SK-N-SH (cell line): ENCODE data around the gene PDILT. TPM values are rescaled to one million over a fixed set of nuclear protein-coding genes. Genes with fewer than 3 reads are reported as not detected.

ENCODE experiments used
- CTCF ChIA-PET: fragments of 300-600, 350-600 bp; formaldehyde crosslinking; extraction: SDS; loops from one replicate; lab custom pipeline; 2021; lab: Yijun Ruan, JAX
- POLR2A ChIA-PET: fragments of 350-600 bp; sonication (Branson Sonifier 250); formaldehyde crosslinking; extraction: SDS; loops from one replicate; lab custom pipeline; 2020; ENCODE audit warnings: antibody characterized with exemption, inconsistent platforms; lab: Yijun Ruan, JAX
- DNase-seq: peaks from one replicate; pipeline ENCODE4 v3.0.0; 2012
- H2AFZ ChIP-seq: fragments of 200-600 bp; sonication (generic); 2 replicates; pipeline ENCODE4 v1.8.1; 2016; ENCODE audit warnings: antibody characterized with exemption, mild to moderate bottlenecking, low read depth
- H3F3A ChIP-seq: fragments of 200-600 bp; sonication (generic); replicated peaks from 2 replicates; pipeline ENCODE3; 2016; ENCODE audit warnings: antibody characterized with exemption, mild to moderate bottlenecking; ENCODE audit not compliant: insufficient read depth
- H3K27ac ChIP-seq, 2 experiments: fragments of 200-500 bp in 1 of 2; fragments of 200-600 bp in 1 of 2; sonication (Bioruptor generic) in 1 of 2; sonication (generic), shearing (Covaris generic) in 1 of 2; 2 replicates each; pipeline versions ENCODE4 v1.5.1 to v1.6.1; 2014 to 2016; ENCODE audit warnings: low read depth in 2 of 2, inconsistent platforms in 1 of 2, low read length in 1 of 2, mild to moderate bottlenecking in 1 of 2, mixed read lengths in 1 of 2
- H3K27me3 ChIP-seq: fragments of 200-600 bp; sonication (generic), shearing (Covaris generic); 2 replicates; pipeline ENCODE4 v1.6.1; 2016; ENCODE audit warnings: mixed run types; ENCODE audit not compliant: insufficient read depth
- H3K36me3 ChIP-seq, 2 experiments: fragments of 200-500 bp in 1 of 2; fragments of 200-600 bp in 1 of 2; sonication (Bioruptor generic) in 1 of 2; sonication (generic) in 1 of 2; replicated peaks in 1 of 2; 2 replicates each; pipeline versions ENCODE3 to v1.5.1; 2014 to 2016; ENCODE audit warnings: low read length in 1 of 2, mild to moderate bottlenecking in 1 of 2; ENCODE audit not compliant: insufficient read depth in 2 of 2, control insufficient read depth in 1 of 2
- H3K4me1 ChIP-seq, 2 experiments: fragments of 200-500 bp in 1 of 2; fragments of 200-600 bp in 1 of 2; sonication (Bioruptor generic) in 1 of 2; sonication (generic), shearing (Covaris generic) in 1 of 2; 2 replicates each; pipeline versions ENCODE4 v1.5.1 to v1.6.1; 2014 to 2016; ENCODE audit warnings: low read depth in 1 of 2, low read length in 1 of 2, mixed run types in 1 of 2; ENCODE audit not compliant: insufficient read depth in 2 of 2, control insufficient read depth in 1 of 2
- H3K4me2 ChIP-seq: fragments of 200-600 bp; sonication (generic), shearing (Covaris generic); 2 replicates; pipeline ENCODE4 v1.6.1; 2017; ENCODE audit warnings: mixed run types
- H3K4me3 ChIP-seq, 2 experiments: fragments of 200-500 bp in 1 of 2; fragments of 200-600 bp in 1 of 2; sonication (Bioruptor generic) in 1 of 2; sonication (generic), shearing (Covaris generic) in 1 of 2; 2 replicates each; pipeline versions ENCODE4 v1.5.1 to v1.8.1; 2014 to 2016; ENCODE audit warnings: low read depth in 2 of 2, inconsistent platforms in 1 of 2, low read length in 1 of 2, mild to moderate bottlenecking in 1 of 2, mixed read lengths in 1 of 2, moderate library complexity in 1 of 2
- H3K79me2 ChIP-seq: fragments of 200-600 bp; sonication (generic); 2 replicates; pipeline ENCODE4 v1.8.1; 2017; ENCODE audit warnings: mild to moderate bottlenecking; ENCODE audit not compliant: insufficient read depth
- H3K9ac ChIP-seq: fragments of 200-600 bp; sonication (generic); 2 replicates; pipeline ENCODE4 v1.6.1; 2017; ENCODE audit warnings: mixed run types
- H3K9me2 ChIP-seq: fragments of 200-600 bp; sonication (generic); 2 replicates; pipeline ENCODE4 v1.6.1; 2017; ENCODE audit warnings: mixed run types
- H3K9me3 ChIP-seq: fragments of 200-600 bp; sonication (generic); 2 replicates; pipeline ENCODE4 v1.6.1; 2017; ENCODE audit warnings: mixed run types, mild to moderate bottlenecking, moderate library complexity
- H4K20me1 ChIP-seq: fragments of 200-600 bp; sonication (generic); 2 replicates; pipeline ENCODE4 v1.6.1; 2017; ENCODE audit warnings: mild to moderate bottlenecking, mixed run types; ENCODE audit not compliant: insufficient read depth
- EZH2phosphoT487 ChIP-seq: fragments of 200-600 bp; sonication (generic); IDR thresholded peaks from 2 replicates; pipeline ENCODE4 v1.6.1; 2017; ENCODE audit warnings: low read depth, mixed run types, mild to moderate bottlenecking, antibody characterized with exemption, moderate library complexity, borderline replicate concordance
- FOXM1 ChIP-seq: IDR thresholded peaks from 2 replicates; pipeline ENCODE4 v1.4.0; 2012; ENCODE audit warnings: low read depth, mild to moderate bottlenecking
- GATA2 ChIP-seq: sonication (generic); formaldehyde crosslinking; IDR thresholded peaks from 2 replicates; pipeline ENCODE4 v1.5.0; 2020; ENCODE audit warnings: mild to moderate bottlenecking, missing genetic modification reagents
- IRF3 ChIP-seq: fragments of 150-350 bp; IDR thresholded peaks from 2 replicates; pipeline ENCODE4 v1.6.1; 2016; ENCODE audit warnings: mild to moderate bottlenecking, low read depth, low read length
- MXI1 ChIP-seq: IDR thresholded peaks from 2 replicates; pipeline ENCODE4 v1.6.1; 2012; ENCODE audit warnings: mild to moderate bottlenecking, low read depth, low read length, improper control_type of control experiment
- NFIC ChIP-seq: IDR thresholded peaks from 2 replicates; pipeline ENCODE4 v1.4.0; 2012; ENCODE audit warnings: borderline replicate concordance
- NRF1 ChIP-seq: IDR thresholded peaks from 2 replicates; pipeline ENCODE4 v1.6.1; 2012; ENCODE audit warnings: low read depth, mild to moderate bottlenecking, low read length
- REST ChIP-seq: IDR thresholded peaks from 2 replicates; pipeline ENCODE4 v1.6.1; 2012; ENCODE audit warnings: mild to moderate bottlenecking, low read depth, low read length, moderate library complexity
- RXRA ChIP-seq: IDR thresholded peaks from 2 replicates; pipeline ENCODE4 v1.4.0; 2012; ENCODE audit warnings: low read depth, mild to moderate bottlenecking, borderline replicate concordance
- SIN3A ChIP-seq: IDR thresholded peaks from 2 replicates; pipeline ENCODE4 v1.6.1; 2012; ENCODE audit warnings: low read depth, mild to moderate bottlenecking, low read length, moderate library complexity, borderline replicate concordance
- SMC3 ChIP-seq: IDR thresholded peaks from 2 replicates; pipeline ENCODE4 v1.6.1; 2012; ENCODE audit warnings: low read depth, low read length, improper control_type of control experiment
- TEAD4 ChIP-seq: IDR thresholded peaks from 2 replicates; pipeline ENCODE4 v1.4.0; 2012; ENCODE audit warnings: mild to moderate bottlenecking, borderline replicate concordance; ENCODE audit not compliant: insufficient read depth
- WGBS: methylation state at CpG from one replicate; pipeline ENCODE4 v1.1.6; 2017; ENCODE audit warnings: low lambda C conversion rate; 5-methylcytosine and 5-hydroxymethylcytosine counted together
- polyA plus RNA-seq, 3 experiments: library from polyadenylated mRNA; depleted of rRNA; stranded (reverse); fragments of >200 nt; gene quantifications; 2 replicates each; pipeline ENCODE4 v1.2.3, GENCODE V29; 2012

Gene PDILT
- polyA plus RNA-seq, 1 of the 3 experiments (the other 2 are of a cell fraction), result not detected

- Histone ChIP-seq H3K27me3 (no peaks in the 10 kb centered on the region), H3K9me3 (no peaks in the 10 kb centered on the region), H3F3A (no peaks in the 10 kb centered on the region), H3K9me2 (no peaks in the 10 kb centered on the region), H3K36me3 (no peaks in the 10 kb centered on the region), H4K20me1 (no peaks in the 10 kb centered on the region), H3K27ac (no peak overlapping the region), H2AFZ (no peak overlapping the region), H3K9ac (no peak overlapping the region), H3K4me1 (no peaks in the 10 kb centered on the region), H3K4me3 (no peak overlapping the region), H3K4me2 (no peak overlapping the region), H3K79me2 (no peaks in the 10 kb centered on the region)
- TF ChIP-seq SIN3A (no peak), MXI1 (no peak), TEAD4 (no peak), FOXM1 (no peak), EZH2phosphoT487 (no peak), SMC3 (no peak), NFIC (no peak), REST (no peak)
- no peak for DNase-seq
- POLR2A ChIA-PET, result no interaction called here
- 24% methylated on average over 7 of the region's 7 CpGs for WGBS
- CTCF ChIA-PET, result interaction anchor here (8.0 kb wide), 1 partner anchor 12 kb away, joined by 61 read pairs; no protein-coding TSS in a partner anchor
These were observed 7.0 kb downstream of the PDILT start for GRCh38 chr16:20397468-20398074.

GRCh38 chr16:20396846-20397467 is 7.6 kb downstream of the PDILT start:
- Histone ChIP-seq H4K20me1 (no peaks in the 10 kb centered on the region), H3K27ac (no peak overlapping the region), H3F3A (no peaks in the 10 kb centered on the region), H3K27me3 (no peaks in the 10 kb centered on the region), H2AFZ (no peak overlapping the region), H3K4me1 (no peaks in the 10 kb centered on the region), H3K9me3 (no peaks in the 10 kb centered on the region), H3K79me2 (no peaks in the 10 kb centered on the region), H3K4me2 (no peak overlapping the region), H3K4me3 (no peak overlapping the region), H3K9me2 (no peaks in the 10 kb centered on the region), H3K36me3 (no peaks in the 10 kb centered on the region), H3K9ac (no peak overlapping the region)
- POLR2A ChIA-PET, result no interaction called here
- no peak for DNase-seq
- TF ChIP-seq IRF3, result no peak
- TF ChIP-seq TEAD4, result no peak
- no peak for TF ChIP-seq RXRA
- no peak for TF ChIP-seq NRF1
- no peak for TF ChIP-seq GATA2 (CRISPR knock-in tag)
- WGBS, result 57% methylated on average over 7 of the region's 7 CpGs
- CTCF ChIA-PET, result interaction anchor here (1.2 to 8.0 kb wide), 2 partner anchors 12 to 97 kb away, joined by 3 to 61 read pairs; no protein-coding TSS in a partner anchor
